Kidney epithelial cell (primary cell): ENCODE measurements around the gene RTEL1. TPM values are rescaled to one million over a fixed set of nuclear protein-coding genes. Genes with fewer than 3 reads are reported as not detected.

Experiments used
- DNase-seq: peaks from one replicate; pipeline ENCODE4 v3.0.0-alpha.2; 2010; ENCODE audit warnings: low read depth
- H3K27me3 ChIP-seq: 2 replicates; pipeline ENCODE4 v1.6.0; 2011; ENCODE audit warnings: low read length; ENCODE audit not compliant: control insufficient read depth, insufficient read depth
- H3K36me3 ChIP-seq: 2 replicates; pipeline ENCODE4 v1.5.1; 2011; ENCODE audit warnings: low read length; ENCODE audit not compliant: control insufficient read depth, insufficient read depth
- H3K4me3 ChIP-seq: 2 replicates; pipeline ENCODE4 v1.5.1; 2011; ENCODE audit warnings: low read depth, mild to moderate bottlenecking, control low read depth, low read length
- CTCF ChIP-seq: IDR thresholded peaks from 2 replicates; pipeline ENCODE4 v1.5.1; 2011; ENCODE audit warnings: mild to moderate bottlenecking, moderate library complexity, low read length, control low read depth, inconsistent platforms; ENCODE audit not compliant: insufficient read depth, poor library complexity, severe bottlenecking
- total RNA-seq: library from RNA; depleted of rRNA; stranded (reverse); fragments of >200 nt; gene quantifications from 2 replicates; pipeline ENCODE4 v1.2.3, GENCODE V29; 2015

Gene RTEL1
- total RNA-seq, 1 donor from 2014 or later, result 30.7 TPM

- no peaks in the 10 kb centered on the region for H3K27me3 ChIP-seq
- no peak for TF ChIP-seq CTCF
- H3K4me3 ChIP-seq, result no peak overlapping the region
- no peaks in the 10 kb centered on the region for H3K36me3 ChIP-seq
- DNase-seq, result no peak
These were observed 23.6 kb downstream of the RTEL1 start for GRCh38 chr20:63681609-63682142.

- H3K4me3 ChIP-seq, result no peak overlapping the region
- H3K36me3 ChIP-seq, result no peaks in the 10 kb centered on the region
- peak; percentile 96 for DNase-seq
- no peaks in the 10 kb centered on the region for H3K27me3 ChIP-seq
- TF ChIP-seq CTCF, result no peak
These were observed 24.4 kb downstream of the RTEL1 start for GRCh38 chr20:63682384-63683139.

GRCh38 chr20:63685269-63686026, 27.3 kb downstream of the RTEL1 start:
- H3K27me3 ChIP-seq, result no peaks in the 10 kb centered on the region
- no peak for TF ChIP-seq CTCF
- DNase-seq, result no peak
- no peaks in the 10 kb centered on the region for H3K36me3 ChIP-seq
- no peak overlapping the region for H3K4me3 ChIP-seq

GRCh38 chr20:63686094-63686491, 28.0 kb downstream of the RTEL1 start:
- DNase-seq, result no peak
- TF ChIP-seq CTCF, result no peak
- no peak overlapping the region for H3K4me3 ChIP-seq
- H3K36me3 ChIP-seq, result no peaks in the 10 kb centered on the region
- H3K27me3 ChIP-seq, result no peaks in the 10 kb centered on the region

GRCh38 chr20:63686492-63687321, 28.6 kb downstream of the RTEL1 start:
- TF ChIP-seq CTCF, result no peak
- DNase-seq, result peak; percentile 45
- no peaks in the 10 kb centered on the region for H3K36me3 ChIP-seq

More at GRCh38 chr20:63686492-63687321, 28.6 kb downstream of the RTEL1 start:
- Histone ChIP-seq H3K27me3 (no peaks in the 10 kb centered on the region), H3K4me3 (no peak overlapping the region)
